Neuronal stem cell (in vitro differentiated cells): ENCODE data around the gene OTOF.
"Not testable (repeated sequence)": the region's sequence is repeated elsewhere in the genome, so short reads cannot be mapped to it uniquely, and the experiment has no call there.

Experiments used
- DNase-seq: peaks from one replicate; pipeline ENCODE4 v3.0.0-alpha.2; 2013; ENCODE audit warnings: low spot score
- H2AFZ ChIP-seq: one replicate; pipeline ENCODE4 v1.6.1; 2013; ENCODE audit warnings: mild to moderate bottlenecking, low read length, inconsistent platforms
- H2AK5ac ChIP-seq: 2 replicates; pipeline ENCODE4 v1.6.1; 2013; ENCODE audit warnings: low read depth, mild to moderate bottlenecking, inconsistent platforms, low read length, moderate library complexity, mixed read lengths
- H2BK120ac ChIP-seq: 2 replicates; pipeline ENCODE4 v1.6.1; 2013; ENCODE audit warnings: low read depth, mild to moderate bottlenecking, inconsistent platforms, low read length, moderate library complexity, mixed read lengths
- H2BK12ac ChIP-seq: one replicate; pipeline ENCODE4 v1.6.1; 2013; ENCODE audit warnings: low read length, inconsistent platforms
- H2BK15ac ChIP-seq: 2 replicates; pipeline ENCODE4 v1.6.1; 2013; ENCODE audit warnings: mild to moderate bottlenecking, low read length, inconsistent platforms, mixed read lengths
- H2BK5ac ChIP-seq: one replicate; pipeline ENCODE4 v1.6.1; 2013; ENCODE audit warnings: inconsistent platforms, mild to moderate bottlenecking, low read length, moderate library complexity
- H3K14ac ChIP-seq: one replicate; pipeline ENCODE4 v1.6.1; 2013; ENCODE audit warnings: low read length, inconsistent platforms
- H3K18ac ChIP-seq: 2 replicates; pipeline ENCODE4 v1.6.1; 2013; ENCODE audit warnings: low read length, inconsistent platforms
- H3K23ac ChIP-seq: 2 replicates; pipeline ENCODE4 v1.6.1; 2013; ENCODE audit warnings: low read depth, mild to moderate bottlenecking, mixed read lengths, low read length, inconsistent platforms; ENCODE audit not compliant: poor library complexity
- H3K27ac ChIP-seq: replicated peaks from 3 replicates; pipeline ENCODE4 v1.5.1; 2013; ENCODE audit warnings: low read length, inconsistent platforms
- H3K27me3 ChIP-seq, 3 experiments: 2 replicates each; pipeline ENCODE4 v1.6.1; 2013; ENCODE audit warnings: low read length in 3 of 3, mild to moderate bottlenecking in 2 of 3, inconsistent platforms in 1 of 3, low read depth in 1 of 3, mixed read lengths in 1 of 3, moderate library complexity in 1 of 3; ENCODE audit not compliant: control insufficient read depth in 3 of 3, insufficient read depth in 3 of 3
- H3K36me3 ChIP-seq, 2 donors: replicated peaks in 1 of 2; 2 replicates each; pipeline ENCODE4 v1.6.1; 2013; ENCODE audit warnings: low read length in 2 of 2; ENCODE audit not compliant: control insufficient read depth in 2 of 2, insufficient read depth in 2 of 2
- H3K4ac ChIP-seq: 2 replicates; pipeline ENCODE4 v1.6.1; 2013; ENCODE audit warnings: inconsistent platforms, mild to moderate bottlenecking, low read length, moderate library complexity
- H3K4me1 ChIP-seq, 2 donors: 1 replicate in 1 of 2; 2 replicates in 1 of 2; pipeline ENCODE4 v1.6.1; 2013; ENCODE audit warnings: low read length in 2 of 2, low read depth in 1 of 2; ENCODE audit not compliant: control insufficient read depth in 2 of 2, insufficient read depth in 1 of 2
- H3K4me2 ChIP-seq: one replicate; pipeline ENCODE4 v1.6.1; 2013; ENCODE audit warnings: mild to moderate bottlenecking, low read length, inconsistent platforms; ENCODE audit not compliant: insufficient read depth, poor library complexity, severe bottlenecking
- H3K4me3 ChIP-seq, 2 donors: 2 replicates each; pipeline ENCODE4 v1.5.1; 2013; ENCODE audit warnings: low read length in 2 of 2, mild to moderate bottlenecking in 2 of 2, inconsistent platforms in 1 of 2, moderate library complexity in 1 of 2
- H3K79me1 ChIP-seq: one replicate; pipeline ENCODE4 v1.6.1; 2013; ENCODE audit warnings: low read depth, mild to moderate bottlenecking, inconsistent platforms, low read length, moderate library complexity
- H3K9ac ChIP-seq: one replicate; pipeline ENCODE4 v1.6.1; 2013; ENCODE audit warnings: mild to moderate bottlenecking, low read depth, low read length, inconsistent platforms; ENCODE audit not compliant: poor library complexity
- H3K9me3 ChIP-seq, 2 donors: replicated peaks in 1 of 2; 2 replicates each; pipeline versions ENCODE3 to v1.6.1; 2013; ENCODE audit warnings: low read length in 2 of 2, mild to moderate bottlenecking in 2 of 2, inconsistent platforms in 1 of 2, low read depth in 1 of 2, mixed read lengths in 1 of 2, moderate library complexity in 1 of 2; ENCODE audit not compliant: control insufficient read depth in 2 of 2, insufficient read depth in 1 of 2
- H4K8ac ChIP-seq: one replicate; pipeline ENCODE4 v1.6.1; 2013; ENCODE audit warnings: low read depth, mild to moderate bottlenecking, inconsistent platforms, low read length, moderate library complexity
- H4K91ac ChIP-seq: one replicate; pipeline ENCODE4 v1.6.1; 2013; ENCODE audit warnings: low read length, low read depth, mild to moderate bottlenecking, inconsistent platforms; ENCODE audit not compliant: poor library complexity
- WGBS, 2 donors: extraction: QIAGEN DNeasy Blood & Tissue Kit; methylation state at CpG; one replicate each; pipeline ENCODE4 v1.1.7; 2013; ENCODE audit warnings: missing lambda C conversion rate in 2 of 2, mixed read lengths in 1 of 2; ENCODE audit not compliant: insufficient read length in 2 of 2, insufficient replicate concordance in 1 of 2; ENCODE audit errors: extremely low coverage in 2 of 2; 5-methylcytosine and 5-hydroxymethylcytosine counted together

OTOF gene

GRCh38 chr2:26468544-26468943 is 9.4 kb downstream of the OTOF start:
- peaks cover 8 to 13% of the 10 kb centered on the region in 2 donors for H3K9me3 ChIP-seq
- not testable (repeated sequence) for H3K9ac ChIP-seq, H2BK5ac ChIP-seq, H3K18ac ChIP-seq, H2BK120ac ChIP-seq, H2AFZ ChIP-seq, H3K23ac ChIP-seq, H2AK5ac ChIP-seq, H3K4me2 ChIP-seq, DNase-seq, H3K4me3 ChIP-seq, H2BK12ac ChIP-seq, H3K14ac ChIP-seq, H2BK15ac ChIP-seq, H4K8ac ChIP-seq, H3K36me3 ChIP-seq, H3K4ac ChIP-seq, H4K91ac ChIP-seq, H3K27me3 ChIP-seq, H3K27ac ChIP-seq, H3K79me1 ChIP-seq
- H3K4me1 ChIP-seq, result peaks cover 4 to 14% of the 10 kb centered on the region in 2 donors
- WGBS, 2 donors, result no CpG with 5 or more reads among the region's 1 CpG

DNA sequence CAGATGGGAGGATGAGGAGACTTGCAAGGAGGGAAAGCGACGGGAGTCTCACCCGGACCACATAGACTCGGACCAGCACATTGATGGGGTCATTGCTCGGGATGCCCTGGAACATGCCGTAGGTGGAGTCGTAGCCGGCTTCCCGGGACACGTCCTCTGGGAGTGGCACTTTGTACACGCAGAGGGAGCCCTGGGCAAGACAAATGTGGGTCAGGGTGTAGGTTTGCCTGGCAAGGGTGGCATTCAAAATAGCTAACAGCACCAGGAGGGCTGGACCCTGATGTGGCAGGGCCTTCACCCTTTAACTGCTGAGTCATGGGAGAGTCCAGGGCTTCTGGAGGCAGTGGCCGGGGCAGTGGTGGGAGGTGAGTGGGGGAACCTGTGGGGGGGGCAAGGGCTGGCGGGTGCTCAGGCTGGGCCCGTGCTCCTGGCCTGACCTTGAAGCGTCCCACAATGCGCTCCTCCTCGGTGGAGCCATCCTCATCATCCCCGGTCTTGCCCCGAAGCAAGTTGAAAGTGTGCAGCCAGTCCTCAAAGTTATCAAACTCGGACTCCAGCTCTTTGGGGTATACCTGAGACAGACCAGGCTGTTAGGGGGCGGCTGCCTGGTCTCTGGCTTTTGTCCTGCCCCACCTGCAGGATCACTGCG is 11.1 kb downstream of the OTOF start:
- Histone ChIP-seq H3K23ac (no peak overlapping the region), H4K91ac (no peak overlapping the region), H4K8ac (no peak overlapping the region), H2BK5ac (no peak overlapping the region), H3K18ac (no peak overlapping the region), H3K27me3 (no peaks in the 10 kb centered on the region), H2AFZ (no peak overlapping the region), H3K4me2 (no peak overlapping the region), H3K4me1 (peaks cover 10 to 19% of the 10 kb centered on the region in 2 donors), H3K27ac (no peak overlapping the region), H2BK12ac (peak overlapping the region; percentile 17), H3K9me3 (peaks cover 5 to 13% of the 10 kb centered on the region in 2 donors), H3K9ac (no peak overlapping the region), H3K4me3 (no peak overlapping the region), H2BK120ac (no peak overlapping the region), H3K4ac (no peak overlapping the region), H2AK5ac (peak overlapping the region; percentile 26), H3K79me1 (peaks cover 2% of the 10 kb centered on the region), H3K36me3 (peaks cover 0 to 2% of the 10 kb centered on the region in 2 donors), H3K14ac (no peak overlapping the region), H2BK15ac (peak overlapping the region; percentile 16)
- DNase-seq, result no peak
- no CpG with 5 or more reads among the region's 22 CpGs for WGBS, 2 donors

DNA sequence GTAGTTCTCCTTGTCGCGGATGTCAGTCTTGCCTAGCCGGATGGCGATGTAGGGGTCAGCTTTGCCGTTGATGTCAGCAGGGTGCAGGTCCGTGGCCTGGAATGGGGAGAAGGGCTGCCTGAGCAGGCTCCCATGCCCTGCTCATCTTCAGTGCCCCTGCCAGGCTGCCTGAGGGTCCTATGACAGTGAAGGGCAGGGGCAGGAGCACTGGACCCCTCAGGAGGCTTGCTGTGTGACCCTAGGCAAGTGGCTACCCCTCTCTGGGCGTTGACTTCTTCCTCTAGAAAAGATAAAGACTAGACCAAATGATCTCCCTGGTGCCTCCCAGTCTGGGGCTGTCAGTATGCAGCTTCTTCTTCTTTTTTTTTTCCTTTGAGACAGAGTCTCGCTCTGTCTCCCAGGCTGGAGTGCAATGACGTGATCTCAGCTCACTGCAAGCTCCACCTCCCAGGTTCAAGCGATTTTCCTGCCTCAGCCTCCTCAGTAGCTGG is 11.9 kb downstream of the OTOF start:
- Histone ChIP-seq H2BK15ac (peak overlapping the region; percentile 47), H3K27ac (no peak overlapping the region), H3K23ac (peak overlapping the region; percentile 14), H3K79me1 (no peaks in the 10 kb centered on the region), H3K4me3 (no peak overlapping the region), H2BK5ac (no peak overlapping the region), H3K4me2 (no peak overlapping the region), H3K18ac (no peak overlapping the region), H3K9me3 (peaks cover 3 to 13% of the 10 kb centered on the region in 2 donors), H3K27me3 (no peaks in the 10 kb centered on the region), H3K14ac (no peak overlapping the region), H3K9ac (no peak overlapping the region), H3K4ac (no peak overlapping the region), H4K91ac (no peak overlapping the region), H3K4me1 (peaks cover 10 to 17% of the 10 kb centered on the region in 2 donors), H3K36me3 (no peaks in the 10 kb centered on the region), H2AK5ac (peak overlapping the region; percentile 48), H2AFZ (no peak overlapping the region), H2BK120ac (no peak overlapping the region), H2BK12ac (no peak overlapping the region), H4K8ac (no peak overlapping the region)
- no CpG with 5 or more reads among the region's 10 CpGs for WGBS, 2 donors
- DNase-seq, result no peak

DNA sequence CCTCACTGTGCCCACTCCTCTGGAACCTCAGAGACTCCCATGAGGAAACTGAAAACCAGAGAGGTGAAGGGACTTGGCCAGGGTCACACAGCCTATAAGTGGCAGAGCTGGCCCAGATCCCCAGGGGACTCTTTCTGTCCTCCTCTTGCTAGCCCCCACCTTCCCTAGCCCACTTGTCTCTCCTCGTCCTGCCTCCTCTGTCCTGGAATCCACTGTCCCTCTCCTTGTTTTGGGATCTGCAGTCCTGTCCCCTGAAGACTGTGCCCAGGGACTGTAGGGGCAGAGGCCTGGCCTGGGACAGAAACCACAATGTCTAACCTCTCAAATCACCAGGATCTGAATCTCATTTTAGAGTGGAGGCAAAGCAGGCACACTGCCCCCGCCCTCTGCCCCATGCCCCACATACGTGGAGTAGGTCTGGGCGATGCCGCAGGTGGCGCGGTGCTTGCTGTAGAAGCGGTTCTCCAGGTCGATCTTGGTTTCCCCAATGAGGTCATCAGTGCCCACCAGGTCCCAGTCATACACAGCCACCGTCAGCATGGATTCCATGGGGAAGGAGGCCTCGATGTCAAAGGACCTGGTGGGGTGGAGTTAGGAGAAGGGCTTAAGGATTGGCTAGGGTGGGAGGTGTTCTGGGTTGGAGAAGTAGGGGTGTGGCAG is 12.5 kb downstream of the OTOF start:
- peaks cover 10 to 17% of the 10 kb centered on the region in 2 donors for H3K4me1 ChIP-seq
- H3K4me2 ChIP-seq, result no peak overlapping the region
- peak overlapping the region; percentile 38 for H3K18ac ChIP-seq
- H3K14ac ChIP-seq, result no peak overlapping the region
- H3K27me3 ChIP-seq, result no peaks in the 10 kb centered on the region
- peaks cover 3 to 13% of the 10 kb centered on the region in 2 donors for H3K9me3 ChIP-seq
- H2BK12ac ChIP-seq, result no peak overlapping the region
- H3K4ac ChIP-seq, result no peak overlapping the region
- H4K8ac ChIP-seq, result peak overlapping the region; percentile 20
- DNase-seq, result no peak
- no peak overlapping the region for H2AFZ ChIP-seq
- no CpG with 5 or more reads among the region's 11 CpGs for WGBS, 2 donors
- no peaks in the 10 kb centered on the region for H3K79me1 ChIP-seq
- peak overlapping the region; percentile 14 for H3K23ac ChIP-seq
- no peak overlapping the region for H3K9ac ChIP-seq
- no peak overlapping the region for H2BK120ac ChIP-seq
- H2BK15ac ChIP-seq, result peak overlapping the region; percentile 47
- H3K4me3 ChIP-seq, result no peak overlapping the region
- H2BK5ac ChIP-seq, result peak overlapping the region; percentile 18
- no peak overlapping the region for H3K27ac ChIP-seq
- peak overlapping the region; percentile 48 for H2AK5ac ChIP-seq
- no peaks in the 10 kb centered on the region for H3K36me3 ChIP-seq
- H4K91ac ChIP-seq, result no peak overlapping the region
